ENCODE measurements around the gene SCNN1A. TPM values are rescaled to one million over a fixed set of nuclear protein-coding genes. Genes with fewer than 3 reads are reported as not detected.

SCNN1A gene
- total RNA-seq, 1 donor from 2014 or later = 20.3 TPM

DNA sequence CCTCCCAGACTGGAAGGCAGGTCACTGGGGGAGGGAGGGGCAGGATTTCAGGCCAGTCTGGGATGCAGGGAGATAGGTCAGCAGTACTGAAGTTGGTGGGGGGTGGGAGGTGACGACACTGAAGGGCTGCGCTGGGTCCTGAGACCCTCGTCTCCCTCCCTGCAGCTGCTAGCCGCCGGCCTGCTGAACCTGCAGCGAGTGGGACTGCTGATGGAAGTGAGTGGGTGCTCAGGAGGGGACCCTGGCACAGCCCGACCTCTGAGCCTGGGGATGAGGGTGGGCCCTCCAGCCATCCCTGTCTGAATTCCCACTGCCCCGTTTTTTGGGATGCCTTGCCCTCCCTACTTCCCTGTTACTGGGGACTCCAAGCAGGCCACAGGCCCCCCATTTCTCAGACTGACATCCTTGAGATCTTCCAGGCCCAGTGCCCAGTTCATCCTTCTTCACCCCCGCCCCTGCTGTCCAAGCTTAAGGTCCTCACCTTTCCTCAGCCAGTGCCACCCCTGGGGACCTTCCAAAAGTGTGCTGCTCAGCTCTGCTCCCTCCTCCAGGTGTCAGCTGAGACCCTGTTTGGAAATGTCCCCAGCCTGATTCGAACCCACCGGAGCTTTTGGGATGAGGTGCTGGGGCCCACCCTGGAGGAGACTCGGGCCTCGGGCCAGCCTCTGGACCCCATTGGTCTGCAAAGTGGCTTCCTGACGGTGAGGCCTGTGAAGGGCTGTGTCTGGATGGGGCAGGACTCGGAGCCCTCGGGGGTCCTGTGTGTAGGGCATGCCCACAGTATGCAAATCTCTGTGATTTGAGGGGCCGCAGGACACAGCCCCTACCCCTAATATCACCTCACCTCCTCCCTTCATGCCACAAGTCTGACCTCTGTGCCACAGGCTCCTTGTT lies 59.4 kb downstream of the SCNN1A start:
- no peak for DNase-seq (ENCODE audit: low spot score in 2 of 2, unreplicated experiment in 2 of 2)
- Mint-ChIP-seq H3K4me1 (peaks cover 24% of the 10 kb centered on the region), H3K27ac (no peak overlapping the region), H3K4me3 (no peak overlapping the region), H3K36me3 (peaks cover 4% of the 10 kb centered on the region), H3K27me3 (ENCODE audit: low read depth) (no peaks in the 10 kb centered on the region), H3K9me3 (no peaks in the 10 kb centered on the region)
- TF ChIP-seq, protein P1, sequence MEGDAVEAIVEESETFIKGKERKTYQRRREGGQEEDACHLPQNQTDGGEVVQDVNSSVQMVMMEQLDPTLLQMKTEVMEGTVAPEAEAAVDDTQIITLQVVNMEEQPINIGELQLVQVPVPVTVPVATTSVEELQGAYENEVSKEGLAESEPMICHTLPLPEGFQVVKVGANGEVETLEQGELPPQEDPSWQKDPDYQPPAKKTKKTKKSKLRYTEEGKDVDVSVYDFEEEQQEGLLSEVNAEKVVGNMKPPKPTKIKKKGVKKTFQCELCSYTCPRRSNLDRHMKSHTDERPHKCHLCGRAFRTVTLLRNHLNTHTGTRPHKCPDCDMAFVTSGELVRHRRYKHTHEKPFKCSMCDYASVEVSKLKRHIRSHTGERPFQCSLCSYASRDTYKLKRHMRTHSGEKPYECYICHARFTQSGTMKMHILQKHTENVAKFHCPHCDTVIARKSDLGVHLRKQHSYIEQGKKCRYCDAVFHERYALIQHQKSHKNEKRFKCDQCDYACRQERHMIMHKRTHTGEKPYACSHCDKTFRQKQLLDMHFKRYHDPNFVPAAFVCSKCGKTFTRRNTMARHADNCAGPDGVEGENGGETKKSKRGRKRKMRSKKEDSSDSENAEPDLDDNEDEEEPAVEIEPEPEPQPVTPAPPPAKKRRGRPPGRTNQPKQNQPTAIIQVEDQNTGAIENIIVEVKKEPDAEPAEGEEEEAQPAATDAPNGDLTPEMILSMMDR (IDR thresholded peaks at IDR 0.05; ENCODE audit: unreplicated experiment) = no peak

GRCh38 chr12:6315184-6315583 lies 60.2 kb downstream of the SCNN1A start:
- no peaks in the 10 kb centered on the region for H3K27me3 Mint-ChIP-seq (ENCODE audit: low read depth)

DNA sequence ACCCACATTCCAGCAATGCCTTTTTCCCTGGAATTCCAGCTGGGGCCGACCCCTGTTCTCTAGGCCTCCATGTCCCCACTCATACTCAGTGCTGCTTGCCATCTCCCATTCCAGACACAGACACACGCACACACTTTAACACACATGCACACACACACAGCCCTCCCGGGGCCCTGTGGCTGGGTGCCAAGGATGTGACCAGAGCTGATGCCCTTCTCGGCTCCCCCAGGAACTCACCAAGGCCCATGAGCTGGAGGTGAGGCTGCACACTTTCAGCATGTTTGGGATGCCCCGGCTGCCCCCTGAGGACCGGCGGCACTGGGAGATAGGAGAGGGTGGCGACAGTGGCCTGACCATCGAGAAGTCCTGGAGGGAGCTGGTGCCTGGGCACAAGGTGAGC lies 60.6 kb downstream of the SCNN1A start:
- H3K27ac Mint-ChIP-seq = peak overlapping the region; percentile 47
- TF ChIP-seq, protein P1 (IDR thresholded peaks at IDR 0.05; ENCODE audit: unreplicated experiment) = no peak
- H3K36me3 Mint-ChIP-seq = peaks cover 4% of the 10 kb centered on the region
- no peaks in the 10 kb centered on the region for H3K9me3 Mint-ChIP-seq
- H3K4me3 Mint-ChIP-seq = no peak overlapping the region
- peaks cover 24% of the 10 kb centered on the region for H3K4me1 Mint-ChIP-seq
- no peaks in the 10 kb centered on the region for H3K27me3 Mint-ChIP-seq (ENCODE audit: low read depth)
- DNase-seq (ENCODE audit: low spot score in 2 of 2, unreplicated experiment in 2 of 2) = no peak

More at GRCh38 chr12:6315184-6315583, 60.2 kb downstream of the SCNN1A start:
- DNase-seq (ENCODE audit: low spot score in 2 of 2, unreplicated experiment in 2 of 2) = no peak
- Mint-ChIP-seq H3K4me3 (no peak overlapping the region), H3K9me3 (no peaks in the 10 kb centered on the region), H3K27ac (no peak overlapping the region), H3K4me1 (peaks cover 24% of the 10 kb centered on the region), H3K36me3 (peaks cover 4% of the 10 kb centered on the region)
- TF ChIP-seq, protein P1 (IDR thresholded peaks at IDR 0.05; ENCODE audit: unreplicated experiment) = no peak

- TF ChIP-seq, protein P1 (IDR thresholded peaks at IDR 0.05; ENCODE audit: unreplicated experiment) = no peak
- Mint-ChIP-seq H3K27ac (no peak overlapping the region), H3K27me3 (ENCODE audit: low read depth) (peaks cover 4% of the 10 kb centered on the region), H3K9me3 (no peaks in the 10 kb centered on the region), H3K36me3 (peaks cover 3% of the 10 kb centered on the region), H3K4me3 (no peak overlapping the region), H3K4me1 (peaks cover 24% of the 10 kb centered on the region)
- DNase-seq (ENCODE audit: low spot score in 2 of 2, unreplicated experiment in 2 of 2) = no peak
These were observed 61.9 kb downstream of the SCNN1A start for GRCh38 chr12:6313326-6313940.

DNA sequence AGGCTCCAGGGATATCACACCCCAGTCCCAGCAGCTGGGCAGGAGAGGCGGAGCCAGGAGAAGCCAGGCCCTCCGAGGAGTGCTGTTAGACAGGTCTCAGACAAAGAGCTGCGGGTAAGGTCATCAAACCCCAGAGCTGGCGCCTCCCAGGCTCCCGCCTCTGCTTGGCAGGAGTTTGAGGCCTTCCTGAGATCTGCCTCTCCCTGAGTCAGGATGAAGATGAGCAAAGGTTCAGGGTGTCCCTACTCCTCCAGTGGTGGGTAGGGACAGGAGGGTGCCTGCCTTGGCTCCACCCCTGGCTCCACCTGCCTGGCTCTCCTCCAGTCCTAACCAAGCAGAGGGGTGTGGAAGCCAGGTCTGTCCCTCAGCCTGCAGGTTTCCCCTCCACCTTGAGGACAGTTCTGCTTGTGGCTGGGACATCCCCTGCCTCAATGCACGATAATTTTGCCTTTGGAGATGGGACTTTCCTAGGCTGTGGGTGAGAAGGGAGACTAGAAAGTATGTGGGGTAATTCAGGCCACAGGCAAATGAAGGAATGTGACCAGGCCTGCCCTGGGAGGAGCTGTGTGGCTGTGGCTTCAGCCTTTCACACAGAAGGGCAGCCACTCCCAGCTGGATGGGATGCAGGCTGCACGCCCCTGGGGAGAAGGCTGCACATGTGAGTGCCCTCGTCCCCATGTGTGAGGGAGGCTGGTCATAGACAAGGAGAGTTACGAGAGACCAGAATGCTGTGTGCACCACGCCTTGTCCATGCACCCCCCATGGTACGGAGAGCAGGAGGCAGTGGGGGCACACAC lies 62.6 kb downstream of the SCNN1A start:
- no peaks in the 10 kb centered on the region for H3K9me3 Mint-ChIP-seq
- H3K4me3 Mint-ChIP-seq = peak overlapping the region; percentile 38
- DNase-seq (ENCODE audit: low spot score in 2 of 2, unreplicated experiment in 2 of 2) = no peak

More for the DNA sequence above, 62.6 kb downstream of the SCNN1A start:
- Mint-ChIP-seq H3K36me3 (peaks cover 2% of the 10 kb centered on the region), H3K27me3 (ENCODE audit: low read depth) (peaks cover 4% of the 10 kb centered on the region), H3K27ac (peak overlapping the region; percentile 91), H3K4me1 (peaks cover 24% of the 10 kb centered on the region)
- TF ChIP-seq, protein P1 (IDR thresholded peaks at IDR 0.05; ENCODE audit: unreplicated experiment) = no peak

Measured in mesothelial cell of epicardium (in vitro differentiated cells).